HEK293T (cell line): ENCODE measurements around the gene BLVRA.

Source experiments
- FOXA1 ChIP-seq: fragments of 450-650 bp; IDR thresholded peaks from 2 replicates; pipeline ENCODE4 v1.6.1; 2016; ENCODE audit warnings: mild to moderate bottlenecking
- FOXK2 ChIP-seq: fragments of 450-650 bp; IDR thresholded peaks from 2 replicates; pipeline ENCODE4 v1.6.1; 2016; ENCODE audit warnings: mild to moderate bottlenecking
- FOXM1 ChIP-seq: fragments of 450-650 bp; IDR thresholded peaks from 2 replicates; pipeline ENCODE4 v1.6.1; 2017; ENCODE audit warnings: mild to moderate bottlenecking, borderline replicate concordance
- SP1 ChIP-seq: fragments of 450-650 bp; IDR thresholded peaks from 2 replicates; pipeline ENCODE4 v1.6.1; 2017
- SUZ12 ChIP-seq: fragments of 450-650 bp; IDR thresholded peaks from 2 replicates; pipeline ENCODE4 v1.6.1; 2016; ENCODE audit warnings: mild to moderate bottlenecking
- TARDBP ChIP-seq: fragments of 450-650 bp; IDR thresholded peaks from 2 replicates; pipeline ENCODE4 v1.6.1; 2016
- ZNF384 ChIP-seq: fragments of 450-650 bp; IDR thresholded peaks from 2 replicates; pipeline ENCODE4 v1.6.1; 2016

DNA sequence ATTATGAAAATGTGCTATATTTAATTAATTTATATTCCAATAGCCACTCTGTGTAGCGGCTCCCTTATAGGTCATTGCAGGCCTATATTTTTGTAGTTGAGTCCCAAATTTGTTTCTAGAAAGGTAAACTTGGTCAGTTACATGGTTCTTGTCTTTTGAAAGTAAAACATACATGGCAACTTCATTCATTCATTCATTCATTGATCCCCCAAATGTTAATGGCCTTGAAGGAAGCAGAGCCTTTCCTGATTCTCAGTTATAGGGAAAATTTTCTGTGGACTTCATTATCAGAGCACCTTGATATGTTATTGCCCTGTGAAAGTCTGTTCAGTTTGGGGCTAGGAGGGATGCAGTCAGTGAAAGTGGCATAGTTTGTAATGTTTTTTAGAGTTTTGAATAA is 2.9 kb downstream of the BLVRA start:
- no peak for TF ChIP-seq TARDBP
- no peak for TF ChIP-seq SP1
- TF ChIP-seq FOXK2, result no peak
- no peak for TF ChIP-seq FOXM1
- no peak for TF ChIP-seq FOXA1
- no peak for TF ChIP-seq SUZ12
- TF ChIP-seq ZNF384, result no peak
